GM12865 (cell line): Measurements from ENCODE around the gene HLA-DRB5.
A peak's percentile ranks its signal among the peaks of the same experiment; 100 is the strongest.

ENCODE experiments used
- DNase-seq: peaks from one replicate; pipeline ENCODE4 v3.0.0; 2010; ENCODE audit warnings: low read depth
- H3K4me3 ChIP-seq: 2 replicates; pipeline ENCODE4 v1.5.1; 2011; ENCODE audit warnings: mild to moderate bottlenecking, low read depth, low read length, control low read depth
- TF ChIP-seq, protein P1 (sequence below): IDR thresholded peaks from 2 replicates; pipeline ENCODE4 v1.5.1; 2011; ENCODE audit warnings: low read length, control low read depth, low read depth, inconsistent platforms; ENCODE audit not compliant: insufficient read depth; ENCODE audit errors: missing control alignments

The HLA-DRB5 gene

DNA sequence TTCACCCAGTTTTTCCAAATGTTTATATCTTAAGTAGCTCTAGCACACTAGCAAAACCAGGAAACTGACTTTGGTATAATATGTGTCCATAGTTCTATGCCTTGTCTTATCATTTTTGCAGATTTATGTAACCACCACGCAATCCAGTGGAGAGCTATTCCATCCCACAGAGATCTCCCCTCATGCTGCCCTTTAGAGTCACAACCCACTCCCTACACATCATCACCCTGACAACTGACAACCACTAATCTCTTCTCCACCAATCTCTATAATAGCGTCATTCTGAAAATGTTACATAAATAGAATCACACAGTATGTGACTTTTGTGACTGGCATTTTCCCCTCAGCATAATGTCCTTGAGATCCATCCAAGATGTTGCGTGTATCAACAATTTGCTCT, 29.1 kb downstream of the HLA-DRB5 start:
- TF ChIP-seq, protein P1, sequence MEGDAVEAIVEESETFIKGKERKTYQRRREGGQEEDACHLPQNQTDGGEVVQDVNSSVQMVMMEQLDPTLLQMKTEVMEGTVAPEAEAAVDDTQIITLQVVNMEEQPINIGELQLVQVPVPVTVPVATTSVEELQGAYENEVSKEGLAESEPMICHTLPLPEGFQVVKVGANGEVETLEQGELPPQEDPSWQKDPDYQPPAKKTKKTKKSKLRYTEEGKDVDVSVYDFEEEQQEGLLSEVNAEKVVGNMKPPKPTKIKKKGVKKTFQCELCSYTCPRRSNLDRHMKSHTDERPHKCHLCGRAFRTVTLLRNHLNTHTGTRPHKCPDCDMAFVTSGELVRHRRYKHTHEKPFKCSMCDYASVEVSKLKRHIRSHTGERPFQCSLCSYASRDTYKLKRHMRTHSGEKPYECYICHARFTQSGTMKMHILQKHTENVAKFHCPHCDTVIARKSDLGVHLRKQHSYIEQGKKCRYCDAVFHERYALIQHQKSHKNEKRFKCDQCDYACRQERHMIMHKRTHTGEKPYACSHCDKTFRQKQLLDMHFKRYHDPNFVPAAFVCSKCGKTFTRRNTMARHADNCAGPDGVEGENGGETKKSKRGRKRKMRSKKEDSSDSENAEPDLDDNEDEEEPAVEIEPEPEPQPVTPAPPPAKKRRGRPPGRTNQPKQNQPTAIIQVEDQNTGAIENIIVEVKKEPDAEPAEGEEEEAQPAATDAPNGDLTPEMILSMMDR: no peak
- H3K4me3 ChIP-seq: no peak overlapping the region
- DNase-seq: no peak

DNA sequence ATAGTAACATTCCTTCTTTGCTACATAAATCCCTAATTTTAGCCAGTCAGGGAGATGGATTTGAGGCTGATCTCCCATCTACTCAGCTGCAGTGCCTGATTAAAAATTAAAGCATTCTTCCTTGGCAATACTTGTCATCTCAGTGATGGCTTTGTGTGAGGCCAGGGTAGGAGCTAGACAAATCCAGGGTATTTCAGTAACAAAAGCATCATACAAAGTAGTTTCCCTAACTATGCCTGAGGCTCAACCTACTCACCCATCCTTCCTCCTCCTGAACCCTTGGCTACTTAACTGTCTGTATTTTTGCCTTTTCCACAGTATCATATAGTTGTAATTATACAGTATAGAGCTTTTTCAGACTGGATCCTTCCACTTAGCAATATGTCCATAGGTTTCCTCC, 37.7 kb downstream of the HLA-DRB5 start:
- TF ChIP-seq, protein P1: no peak
- DNase-seq: no peak
- H3K4me3 ChIP-seq: no peak overlapping the region

DNA sequence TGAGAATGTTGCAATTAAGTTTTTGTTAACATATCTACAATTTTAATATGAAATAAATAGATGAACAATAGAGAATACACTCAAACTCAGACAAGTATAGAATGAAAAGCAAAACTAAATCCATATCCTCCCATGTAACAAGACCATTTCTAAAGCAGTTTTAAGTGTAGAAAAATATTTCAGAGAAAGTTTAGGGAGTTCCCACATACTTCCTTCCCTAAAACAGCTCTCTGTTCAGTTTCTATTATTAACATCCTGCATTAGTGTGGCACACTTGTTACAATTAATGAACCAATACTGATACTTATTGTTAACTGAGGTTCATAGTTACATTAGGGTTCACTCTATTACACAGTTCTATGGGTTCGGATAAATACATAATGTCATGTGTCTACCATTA, 38.4 kb downstream of the HLA-DRB5 start:
- TF ChIP-seq, protein P1: no peak
- peak; percentile 24 for DNase-seq
- no peak overlapping the region for H3K4me3 ChIP-seq

DNA sequence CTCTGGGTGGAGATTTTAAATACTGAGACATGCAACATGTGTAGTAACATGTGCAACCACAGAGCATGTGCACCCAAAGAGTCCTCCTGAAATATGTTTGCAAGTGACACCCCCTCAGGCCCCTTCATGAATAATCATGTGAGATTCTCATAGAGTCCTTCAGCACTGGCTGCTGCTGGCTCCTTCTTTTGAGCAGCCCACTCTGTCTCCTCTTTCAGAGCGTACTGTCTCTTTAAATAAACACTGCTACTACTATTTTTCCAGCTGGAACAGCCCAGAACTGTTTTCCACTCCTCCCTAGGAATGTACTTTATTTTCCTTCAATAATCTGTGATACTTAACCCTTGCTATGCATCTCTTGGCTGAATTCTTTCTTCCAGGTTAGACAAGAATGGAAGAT, 42.0 kb downstream of the HLA-DRB5 start:
- TF ChIP-seq, protein P1: no peak
- DNase-seq: no peak

DNA sequence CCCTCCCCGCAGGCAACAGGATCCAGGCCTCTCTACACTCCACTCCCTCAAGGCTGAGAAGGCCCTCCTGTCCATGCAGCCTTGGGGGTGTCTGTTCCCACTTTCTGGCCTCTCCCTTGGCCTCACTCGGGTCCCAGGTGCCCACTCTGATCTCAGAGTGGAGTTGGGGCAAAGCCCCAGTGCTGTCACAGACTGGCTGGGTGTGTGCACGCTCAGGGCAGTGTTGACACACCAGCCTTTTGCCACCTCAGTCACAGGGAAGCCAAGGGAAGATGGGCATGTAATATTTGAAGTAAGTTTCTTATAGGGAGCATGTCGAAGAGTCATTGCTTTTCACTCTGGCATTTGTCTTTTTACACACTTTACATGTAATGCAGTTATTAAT, 45.5 kb downstream of the HLA-DRB5 start:
- DNase-seq: no peak
- TF ChIP-seq, protein P1: no peak
- H3K4me3 ChIP-seq: no peak overlapping the region

More for the DNA sequence above, 42.0 kb downstream of the HLA-DRB5 start:
- no peak overlapping the region for H3K4me3 ChIP-seq

DNA sequence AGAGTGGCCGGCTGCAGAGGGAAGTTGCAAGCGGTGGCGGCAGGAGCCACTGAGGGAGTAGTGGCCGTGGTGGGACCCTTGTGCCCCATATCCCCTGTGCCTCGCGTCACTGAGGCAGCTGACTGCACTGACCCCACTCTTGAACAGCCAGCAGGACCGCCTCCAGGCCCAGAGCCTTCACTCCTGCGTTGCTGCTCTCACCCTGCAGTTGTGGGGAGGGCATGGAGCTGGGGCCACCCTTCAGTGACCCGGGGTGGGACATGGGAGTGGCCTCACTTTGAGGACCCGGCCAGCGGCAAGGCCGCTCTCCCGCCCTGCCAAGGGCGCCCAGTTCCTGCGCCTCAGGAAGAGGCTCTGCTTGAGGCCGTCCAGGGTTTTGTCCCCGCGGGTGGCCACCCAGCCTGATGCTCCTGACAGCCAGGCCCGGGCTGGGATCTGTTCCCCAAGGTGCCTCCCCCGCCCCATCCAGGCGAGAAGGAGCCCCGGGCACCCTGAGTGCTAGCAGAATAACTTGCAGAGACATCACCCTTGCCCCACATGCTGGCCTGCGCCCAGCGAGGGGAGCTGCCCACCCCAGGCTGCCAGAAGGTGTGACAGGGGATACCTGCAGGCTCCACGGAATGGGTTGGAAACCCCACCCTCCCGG, 46.0 kb downstream of the HLA-DRB5 start:
- TF ChIP-seq, protein P1: no peak

DNA sequence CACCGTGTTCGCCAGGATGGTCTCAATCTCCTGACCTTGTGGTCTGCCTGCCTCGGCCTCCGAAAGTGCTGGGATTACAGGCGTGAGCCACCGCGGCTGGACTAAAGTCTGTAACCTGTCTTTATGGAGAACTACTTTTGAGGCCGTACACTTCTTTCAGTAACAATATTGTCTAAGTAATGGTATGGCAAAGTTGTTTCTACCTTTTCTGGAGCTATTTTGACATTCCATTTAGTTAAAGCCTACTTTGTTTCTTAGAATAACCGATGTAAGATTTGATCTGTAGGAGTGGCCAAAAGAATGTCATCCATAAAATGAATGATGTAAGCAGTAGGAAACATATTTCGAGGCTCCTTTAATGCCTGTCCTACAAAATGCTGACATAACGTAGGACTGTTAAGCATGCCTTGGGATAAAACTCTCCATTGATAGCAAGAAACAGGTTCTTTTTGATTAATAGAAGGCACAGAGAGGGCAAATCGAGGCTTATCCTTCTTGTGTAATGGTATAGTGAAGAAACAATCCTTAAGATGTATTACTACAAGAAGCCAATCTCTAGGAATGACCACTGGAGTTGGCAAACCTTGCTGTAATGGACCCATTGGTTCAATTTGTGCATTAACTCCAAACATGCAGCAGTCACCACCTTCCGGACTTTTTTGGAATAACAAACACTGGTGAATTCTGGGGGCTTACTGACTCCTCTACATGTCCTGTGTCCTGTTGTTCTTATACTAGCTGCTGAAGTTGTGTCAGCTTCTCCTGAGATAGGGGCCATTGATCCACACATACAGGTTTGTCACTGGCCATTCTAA, 54.5 kb downstream of the HLA-DRB5 start:
- no peak overlapping the region for H3K4me3 ChIP-seq
- DNase-seq: no peak
- TF ChIP-seq, protein P1: no peak

More for the DNA sequence above, 46.0 kb downstream of the HLA-DRB5 start:
- H3K4me3 ChIP-seq: no peak overlapping the region
- no peak for DNase-seq

DNA sequence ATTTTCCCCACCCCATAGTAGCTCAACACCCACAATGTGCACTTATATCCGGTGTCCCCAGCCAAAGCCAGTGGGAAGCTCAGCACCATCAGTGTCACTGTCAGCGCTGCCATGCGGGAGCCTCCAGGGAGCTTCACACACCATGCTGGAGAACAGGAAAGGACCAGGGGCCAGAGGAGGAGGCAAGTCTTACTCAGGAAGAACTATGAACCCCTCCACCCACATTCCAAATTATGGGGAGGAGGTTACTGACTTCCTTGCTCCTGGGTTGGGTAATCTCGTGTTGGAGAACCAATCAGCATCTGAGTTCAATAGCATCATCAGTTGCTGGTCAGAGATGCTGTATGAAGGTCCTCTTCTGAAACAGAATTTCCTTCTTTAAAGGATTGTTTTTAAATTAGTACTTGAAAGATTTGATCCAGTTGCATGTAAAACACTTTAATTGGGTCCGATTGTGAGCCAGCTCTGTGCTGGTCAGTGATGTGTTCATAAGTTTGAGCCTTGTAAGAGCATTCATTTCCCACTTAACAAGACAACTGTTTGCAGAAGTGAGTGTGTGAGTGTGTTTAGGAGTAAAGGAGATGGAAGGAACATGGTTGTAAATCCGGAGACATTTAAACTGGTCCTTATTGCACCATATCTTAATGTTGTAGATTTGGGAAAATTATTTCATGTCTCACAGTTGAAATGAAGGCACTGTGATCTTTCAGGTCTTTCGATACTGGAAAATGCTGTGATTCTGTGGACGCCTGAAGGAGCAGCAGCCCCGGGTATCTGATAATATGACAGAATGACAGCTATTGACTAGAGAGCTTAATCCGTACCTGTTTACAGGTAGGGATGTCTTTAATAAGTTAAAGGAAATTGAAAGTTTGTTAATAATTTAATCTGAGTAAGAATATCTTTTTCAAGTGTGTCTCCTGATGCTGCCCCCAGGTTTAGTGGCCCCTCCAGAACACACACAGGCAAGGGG, 56.4 kb downstream of the HLA-DRB5 start:
- peak; percentile 84 for DNase-seq
- peak overlapping the region; percentile 56 for H3K4me3 ChIP-seq
